Neural cell (in vitro differentiated cells): ENCODE measurements around the gene TSPEAR. TPM values are rescaled to one million over a fixed set of nuclear protein-coding genes. Genes with fewer than 3 reads are reported as not detected.

Experiments
- H2AFZ ChIP-seq: fragments of 200-600, 300-800 bp; sonication (generic), shearing (Covaris generic); 2 replicates; pipeline ENCODE4 v1.6.0; 2014; ENCODE audit warnings: low read depth, mild to moderate bottlenecking, antibody characterized with exemption, low read length, moderate library complexity
- H3F3A ChIP-seq: fragments of 200-600 bp; shearing (Covaris generic); 2 replicates; pipeline ENCODE4 v1.6.1; 2016; ENCODE audit warnings: mild to moderate bottlenecking, moderate library complexity, mixed read lengths, antibody characterized with exemption, low read length; ENCODE audit not compliant: insufficient read depth, poor library complexity, severe bottlenecking
- H3K27ac ChIP-seq: fragments of 200-600, 300-800 bp; sonication (generic), shearing (Covaris generic); 2 replicates; pipeline ENCODE4 v1.5.1; 2014; ENCODE audit warnings: mild to moderate bottlenecking, low read length, moderate library complexity
- H3K27me3 ChIP-seq: fragments of 300-800, 200-600 bp; sonication (generic), shearing (Covaris generic); 2 replicates; pipeline ENCODE4 v1.6.0; 2014; ENCODE audit warnings: mild to moderate bottlenecking, low read depth, low read length, moderate library complexity; ENCODE audit not compliant: insufficient read depth
- H3K36me3 ChIP-seq: fragments of 300-800, 200-600 bp; sonication (generic), shearing (Covaris generic); 2 replicates; pipeline ENCODE4 v1.5.1; 2014; ENCODE audit warnings: mild to moderate bottlenecking, antibody characterized with exemption, low read length, moderate library complexity; ENCODE audit not compliant: insufficient read depth
- H3K4me2 ChIP-seq: fragments of 300-800, 200-600 bp; sonication (generic), shearing (Covaris generic); 2 replicates; pipeline ENCODE4 v1.6.0; 2014; ENCODE audit warnings: mild to moderate bottlenecking, low read length
- H3K4me3 ChIP-seq: fragments of 300-800, 200-600 bp; sonication (generic), shearing (Covaris generic); 2 replicates; pipeline ENCODE4 v1.5.1; 2014; ENCODE audit warnings: mild to moderate bottlenecking, low read length, moderate library complexity
- H3K79me2 ChIP-seq: fragments of 200-600 bp; shearing (Covaris generic); replicated peaks from 2 replicates; pipeline ENCODE4 v1.6.0; 2014; ENCODE audit warnings: mild to moderate bottlenecking, low read length, moderate library complexity; ENCODE audit not compliant: insufficient read depth
- H3K9ac ChIP-seq: fragments of 300-800, 200-600 bp; sonication (generic), shearing (Covaris generic); 2 replicates; pipeline ENCODE4 v1.6.1; 2016; ENCODE audit warnings: mild to moderate bottlenecking, low read length, mixed read lengths
- H3K9me2 ChIP-seq: fragments of 200-600 bp; shearing (Covaris generic); 2 replicates; pipeline ENCODE4 v1.6.1; 2016; ENCODE audit warnings: mild to moderate bottlenecking, low read length, mixed read lengths; ENCODE audit not compliant: insufficient read depth
- H3K9me3 ChIP-seq: fragments of 200-600, 300-800 bp; sonication (generic), shearing (Covaris generic); 2 replicates; pipeline ENCODE4 v1.6.1; 2016; ENCODE audit warnings: mild to moderate bottlenecking, mixed run types, low read length, moderate library complexity, mixed read lengths
- H4K20me1 ChIP-seq: fragments of 200-600 bp; shearing (Covaris generic); 2 replicates; pipeline ENCODE4 v1.6.1; 2016; ENCODE audit warnings: mild to moderate bottlenecking, mixed run types; ENCODE audit not compliant: insufficient read depth
- EP300 ChIP-seq: fragments of 450-650 bp; conservative IDR thresholded peaks from 2 replicates; pipeline ENCODE4 v1.6.1; 2014; ENCODE audit warnings: antibody characterized with exemption, mild to moderate bottlenecking, moderate library complexity; ENCODE audit not compliant: poor library complexity, severe bottlenecking
- EZH2 ChIP-seq: fragments of 200-600, 300-800 bp; shearing (Covaris generic), sonication (generic); IDR thresholded peaks from 2 replicates; pipeline ENCODE4 v1.6.1; 2014; ENCODE audit warnings: antibody characterized with exemption, low read length, borderline replicate concordance, mild to moderate bottlenecking; ENCODE audit not compliant: insufficient read depth, poor library complexity, severe bottlenecking
- MXI1 ChIP-seq: fragments of 450-650 bp; conservative IDR thresholded peaks from 2 replicates; pipeline ENCODE4 v1.6.1; 2014; ENCODE audit warnings: antibody characterized with exemption, mild to moderate bottlenecking; ENCODE audit not compliant: poor library complexity, severe bottlenecking
- POLR2AphosphoS5 ChIP-seq: IDR thresholded peaks from 2 replicates; pipeline ENCODE4 v1.6.1; 2012
- RAD21 ChIP-seq: fragments of 450-650 bp; conservative IDR thresholded peaks from 2 replicates; pipeline ENCODE4 v1.6.1; 2014; ENCODE audit warnings: antibody characterized with exemption, mild to moderate bottlenecking, moderate library complexity
- REST ChIP-seq: IDR thresholded peaks from 2 replicates; pipeline ENCODE4 v1.6.1; 2012; ENCODE audit warnings: borderline replicate concordance
- SMC3 ChIP-seq: fragments of 450-650 bp; conservative IDR thresholded peaks from 2 replicates; pipeline ENCODE4 v1.6.1; 2014; ENCODE audit warnings: antibody characterized with exemption, mild to moderate bottlenecking, moderate library complexity; ENCODE audit not compliant: poor library complexity
- TAF1 ChIP-seq: IDR thresholded peaks from 2 replicates; pipeline ENCODE4 v1.6.1; 2012; ENCODE audit warnings: low read depth
- polyA plus RNA-seq: library from polyadenylated mRNA; depleted of rRNA; stranded (reverse); fragments of >200 nt; gene quantifications from 2 replicates; pipeline ENCODE4 v1.2.3, GENCODE V29; 2014

The TSPEAR gene
- polyA plus RNA-seq, 1 donor from 2014 or later, result 0.19 TPM

GRCh38 chr21:44516342-44516741 lies 195.0 kb downstream of the TSPEAR start:
- no peak for TF ChIP-seq POLR2AphosphoS5
- TF ChIP-seq EP300, result no peak
- no peak for TF ChIP-seq MXI1
- no peak overlapping the region for H3K4me3 ChIP-seq
- no peak overlapping the region for H3K27ac ChIP-seq
- H3K9me3 ChIP-seq, result peaks cover 3% of the 10 kb centered on the region
- H3K79me2 ChIP-seq, result no peaks in the 10 kb centered on the region
- no peaks in the 10 kb centered on the region for H3K9me2 ChIP-seq
- H2AFZ ChIP-seq, result no peak overlapping the region
- no peak overlapping the region for H3K9ac ChIP-seq
- H4K20me1 ChIP-seq, result no peaks in the 10 kb centered on the region
- no peaks in the 10 kb centered on the region for H3F3A ChIP-seq
- no peaks in the 10 kb centered on the region for H3K36me3 ChIP-seq
- H3K4me2 ChIP-seq, result no peak overlapping the region
- H3K27me3 ChIP-seq, result no peaks in the 10 kb centered on the region

GRCh38 chr21:44515359-44516165 lies 195.8 kb downstream of the TSPEAR start:
- H3K27me3 ChIP-seq, result no peaks in the 10 kb centered on the region
- no peak overlapping the region for H3K4me2 ChIP-seq
- H3K9me3 ChIP-seq, result peaks cover 3% of the 10 kb centered on the region
- H3K36me3 ChIP-seq, result no peaks in the 10 kb centered on the region
- H3K4me3 ChIP-seq, result no peak overlapping the region
- no peaks in the 10 kb centered on the region for H3F3A ChIP-seq
- H4K20me1 ChIP-seq, result no peaks in the 10 kb centered on the region
- H2AFZ ChIP-seq, result no peak overlapping the region
- no peak overlapping the region for H3K27ac ChIP-seq
- no peaks in the 10 kb centered on the region for H3K9me2 ChIP-seq
- H3K9ac ChIP-seq, result no peak overlapping the region
- TF ChIP-seq EZH2 (no peak), SMC3 (no peak), RAD21 (no peak), EP300 (no peak)
- H3K79me2 ChIP-seq, result no peaks in the 10 kb centered on the region

GRCh38 chr21:44514746-44515358 lies 196.5 kb downstream of the TSPEAR start:
- H3K27me3 ChIP-seq, result no peaks in the 10 kb centered on the region
- H3F3A ChIP-seq, result no peaks in the 10 kb centered on the region
- no peaks in the 10 kb centered on the region for H3K79me2 ChIP-seq
- H2AFZ ChIP-seq, result no peak overlapping the region
- peaks cover 2% of the 10 kb centered on the region for H3K9me3 ChIP-seq
- H3K9me2 ChIP-seq, result no peaks in the 10 kb centered on the region
- no peak overlapping the region for H3K4me3 ChIP-seq
- no peak overlapping the region for H3K4me2 ChIP-seq
- no peaks in the 10 kb centered on the region for H3K36me3 ChIP-seq
- TF ChIP-seq REST, result no peak
- TF ChIP-seq TAF1, result no peak
- H4K20me1 ChIP-seq, result no peaks in the 10 kb centered on the region
- H3K27ac ChIP-seq, result no peak overlapping the region
- H3K9ac ChIP-seq, result no peak overlapping the region
